Activated B cell treated with CpG ODN at 0.5 μM for 24 hours (primary cell): ENCODE data around the gene MANBA. TPM values are rescaled to one million over a fixed set of nuclear protein-coding genes. Genes with fewer than 3 reads are reported as not detected.
"Not testable (repeated sequence)": the region's sequence is repeated elsewhere in the genome, so short reads cannot be mapped to it uniquely, and the experiment has no call there.

Experiments used
- ATAC-seq: fragments of 200-7000 bp; cut with Tn5 transposase; one replicate; pipeline ENCODE4 v1.10.0; 2021; ENCODE audit warnings: low read depth, mild to moderate bottlenecking, moderate library complexity
- CTCF ChIA-PET: fragments of 350-600 bp; sonication (Branson Sonifier 250); formaldehyde crosslinking; loops from one replicate; lab custom pipeline; 2021; ENCODE audit warnings: antibody characterized with exemption; lab: Charles Lee
- POLR2A ChIA-PET: fragments of 350-600 bp; sonication (Branson Sonifier 250); formaldehyde crosslinking; loops from one replicate; lab custom pipeline; 2021; ENCODE audit warnings: antibody characterized with exemption; lab: Charles Lee
- DNase-seq: peaks from one replicate; pipeline ENCODE4 v3.0.0; 2022
- H3K27ac Mint-ChIP-seq: one replicate; pipeline ENCODE4 v1.8.0; 2020; ENCODE audit warnings: mixed read lengths
- H3K27me3 Mint-ChIP-seq: one replicate; pipeline ENCODE4 v1.8.0; 2021; ENCODE audit warnings: mixed read lengths
- H3K36me3 Mint-ChIP-seq: one replicate; pipeline ENCODE4 v1.8.0; 2021; ENCODE audit warnings: low read depth, mixed read lengths
- H3K4me1 Mint-ChIP-seq: one replicate; pipeline ENCODE4 v1.8.0; 2021; ENCODE audit warnings: mixed read lengths
- H3K4me3 Mint-ChIP-seq: one replicate; pipeline ENCODE4 v1.8.0; 2020; ENCODE audit warnings: mild to moderate bottlenecking, mixed read lengths
- H3K9me3 Mint-ChIP-seq: one replicate; pipeline ENCODE4 v1.8.0; 2020; ENCODE audit warnings: mixed read lengths
- intact Hi-C: fragments of 100-400 bp; cut with micrococcal nuclease; formaldehyde crosslinking; loops from one replicate; pipeline ENCODE4 v1.15.1; 2024
- total RNA-seq: library from RNA; stranded (reverse); gene quantifications from 2 replicates; pipeline ENCODE4 v1.2.3, GENCODE V29; 2022
- TF ChIP-seq, protein P1 (sequence below): fragments of 200-600 bp; IDR thresholded peaks from one replicate; pipeline ENCODE4 v1.8.0; 2022; ENCODE audit warnings: antibody characterized with exemption, mild to moderate bottlenecking

The MANBA gene
- total RNA-seq, 1 donor from 2014 or later, result 55.3 TPM

DNA sequence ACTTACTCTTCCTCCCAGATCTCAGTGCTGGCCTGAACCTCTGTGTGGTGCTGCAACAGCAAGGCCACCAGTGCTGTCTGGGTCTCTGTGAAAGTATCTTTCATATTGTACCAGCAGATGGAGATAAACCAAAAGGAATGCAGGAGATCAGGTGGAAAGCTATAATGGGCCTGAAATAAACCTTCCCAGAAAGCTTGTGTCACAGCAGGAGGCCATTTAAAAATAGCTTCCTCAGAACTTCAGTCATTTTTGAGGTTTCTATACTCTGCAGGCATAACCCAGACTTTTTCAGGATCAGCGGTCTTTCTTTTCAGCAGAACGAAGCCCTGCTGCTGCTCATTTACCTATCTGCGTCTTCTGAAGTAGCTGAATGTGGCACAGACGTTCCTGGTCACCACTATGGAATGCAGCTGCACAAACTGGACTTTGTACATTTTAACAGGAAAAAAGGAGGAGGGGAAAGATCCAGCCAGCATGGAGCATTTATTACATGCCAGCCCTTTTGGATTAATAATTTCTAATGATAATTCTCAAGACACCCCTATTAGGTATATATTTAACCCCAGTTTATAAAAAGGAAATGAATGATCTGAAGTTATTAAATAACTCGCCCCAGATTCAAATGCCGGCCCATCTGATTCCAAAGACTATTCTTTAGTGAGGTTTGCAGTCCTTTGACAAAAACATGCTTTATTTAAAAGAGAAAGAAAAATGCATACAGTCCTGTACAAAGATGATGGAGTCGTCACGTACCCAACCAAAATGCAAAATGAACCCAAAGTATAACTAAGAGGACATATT lies 139.9 kb downstream of the MANBA start:
- H3K36me3 Mint-ChIP-seq, result peaks cover 21% of the 10 kb centered on the region
- H3K27ac Mint-ChIP-seq, result peak overlapping the region; percentile 30
- ATAC-seq (no peak), DNase-seq (no peak)
- H3K9me3 Mint-ChIP-seq, result peaks cover 4% of the 10 kb centered on the region
- H3K27me3 Mint-ChIP-seq, result no peaks in the 10 kb centered on the region
- POLR2A ChIA-PET, result no interaction called here
- intact Hi-C loops, result loop anchor here (1.0 to 2.0 kb wide), 2 partner anchors 388 to 478 kb away; partner anchors contain the start of gene BDH2
- CTCF ChIA-PET, result interaction anchor here (1.0 to 1.9 kb wide), 3 partner anchors 387 to 471 kb away, joined by 3 to 10 read pairs (median 5); no protein-coding TSS in a partner anchor
- TF ChIP-seq, protein P1, sequence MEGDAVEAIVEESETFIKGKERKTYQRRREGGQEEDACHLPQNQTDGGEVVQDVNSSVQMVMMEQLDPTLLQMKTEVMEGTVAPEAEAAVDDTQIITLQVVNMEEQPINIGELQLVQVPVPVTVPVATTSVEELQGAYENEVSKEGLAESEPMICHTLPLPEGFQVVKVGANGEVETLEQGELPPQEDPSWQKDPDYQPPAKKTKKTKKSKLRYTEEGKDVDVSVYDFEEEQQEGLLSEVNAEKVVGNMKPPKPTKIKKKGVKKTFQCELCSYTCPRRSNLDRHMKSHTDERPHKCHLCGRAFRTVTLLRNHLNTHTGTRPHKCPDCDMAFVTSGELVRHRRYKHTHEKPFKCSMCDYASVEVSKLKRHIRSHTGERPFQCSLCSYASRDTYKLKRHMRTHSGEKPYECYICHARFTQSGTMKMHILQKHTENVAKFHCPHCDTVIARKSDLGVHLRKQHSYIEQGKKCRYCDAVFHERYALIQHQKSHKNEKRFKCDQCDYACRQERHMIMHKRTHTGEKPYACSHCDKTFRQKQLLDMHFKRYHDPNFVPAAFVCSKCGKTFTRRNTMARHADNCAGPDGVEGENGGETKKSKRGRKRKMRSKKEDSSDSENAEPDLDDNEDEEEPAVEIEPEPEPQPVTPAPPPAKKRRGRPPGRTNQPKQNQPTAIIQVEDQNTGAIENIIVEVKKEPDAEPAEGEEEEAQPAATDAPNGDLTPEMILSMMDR, result no peak
- H3K4me3 Mint-ChIP-seq, result no peak overlapping the region
- peaks cover 27% of the 10 kb centered on the region for H3K4me1 Mint-ChIP-seq

DNA sequence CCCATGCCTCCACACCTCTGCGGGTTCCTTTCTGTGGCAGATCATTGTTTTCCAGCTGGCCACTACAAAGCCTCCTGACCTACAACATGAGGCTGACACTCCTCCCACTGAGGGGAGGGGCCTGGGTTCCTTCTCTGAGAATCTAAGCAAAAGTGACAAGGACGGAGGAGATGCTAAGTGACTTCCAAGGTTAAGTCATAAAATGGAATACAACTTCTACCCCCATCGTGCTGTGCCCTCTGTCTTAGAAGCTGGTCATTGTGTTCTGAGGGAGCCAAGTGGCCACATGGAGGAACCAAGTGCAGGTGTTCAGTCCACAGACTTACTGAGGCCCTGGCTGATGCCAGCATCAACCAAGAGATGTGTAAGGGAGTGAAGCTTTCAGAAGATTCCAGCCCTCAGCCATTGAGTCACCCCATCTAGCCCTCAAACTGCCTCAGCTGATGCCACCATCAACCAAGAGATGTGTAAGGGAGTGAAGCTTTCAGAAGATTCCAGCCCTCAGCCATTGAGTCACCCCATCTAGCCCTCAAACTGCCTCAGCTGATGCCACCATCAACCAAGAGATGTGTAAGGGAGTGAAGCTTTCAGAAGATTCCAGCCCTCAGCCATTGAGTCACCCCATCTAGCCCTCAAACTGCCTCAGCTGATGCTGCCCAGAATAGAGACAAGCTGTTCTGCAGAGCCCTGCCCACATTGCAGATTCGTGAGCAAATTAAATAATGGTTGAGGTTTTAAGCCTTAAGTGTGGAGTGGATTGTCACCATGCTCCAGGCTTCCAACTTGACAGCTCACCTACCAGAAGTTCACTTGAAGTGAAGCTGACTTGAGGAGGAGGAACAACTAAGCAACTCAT lies 140.8 kb downstream of the MANBA start:
- Mint-ChIP-seq H3K36me3 (peaks cover 29% of the 10 kb centered on the region), H3K4me1 (peaks cover 24% of the 10 kb centered on the region), H3K27ac (peak overlapping the region; percentile 7)
- H3K9me3 Mint-ChIP-seq, DNase-seq, H3K27me3 Mint-ChIP-seq, H3K4me3 Mint-ChIP-seq: not testable (repeated sequence)
- peak; percentile 26 for ATAC-seq
- intact Hi-C loops, result loop anchor here (1.0 to 2.0 kb wide), 2 partner anchors 389 to 479 kb away; partner anchors contain the start of gene BDH2
- ChIA-PET POLR2A (interaction anchor here (0.6 kb wide), 2 partner anchors 60 to 1919 kb away, joined by 4 read pairs; no protein-coding TSS in a partner anchor), CTCF (interaction anchor here (1.0 to 1.9 kb wide), 4 partner anchors 387 to 472 kb away, joined by 3 to 10 read pairs (median 4); no protein-coding TSS in a partner anchor)

DNA sequence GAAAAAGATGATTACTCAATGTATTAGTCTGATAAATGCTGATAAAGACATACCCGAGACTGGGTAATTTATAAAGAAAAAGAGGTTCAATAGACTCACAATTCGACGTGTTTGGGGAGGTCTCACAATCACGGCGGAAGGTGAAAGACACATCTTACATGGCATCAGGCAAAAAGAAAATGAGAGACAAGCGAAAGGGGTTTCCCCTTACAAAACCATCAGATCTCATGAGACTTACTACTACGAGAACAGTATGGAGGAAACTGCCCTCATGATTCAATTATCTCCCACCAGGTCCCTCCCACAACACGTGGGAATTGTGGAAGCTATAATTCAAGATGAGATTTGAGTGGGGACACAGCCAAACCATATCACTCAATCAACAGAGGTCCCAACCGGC lies 141.7 kb downstream of the MANBA start:
- intact Hi-C loops, DNase-seq, H3K9me3 Mint-ChIP-seq, H3K4me3 Mint-ChIP-seq, H3K27me3 Mint-ChIP-seq: not testable (repeated sequence)
- ChIA-PET CTCF (interaction anchor here (1.1 kb wide), 1 partner anchor 392 kb away, joined by 3 read pairs; no protein-coding TSS in a partner anchor), POLR2A (interaction anchor here (0.7 to 1.2 kb wide), 4 partner anchors 55 to 457 kb away, joined by 3 read pairs; no protein-coding TSS in a partner anchor)
- H3K4me1 Mint-ChIP-seq, result peaks cover 24% of the 10 kb centered on the region
- H3K27ac Mint-ChIP-seq, result peak overlapping the region; percentile 44
- peaks cover 39% of the 10 kb centered on the region for H3K36me3 Mint-ChIP-seq
- ATAC-seq, result peak; percentile 55

DNA sequence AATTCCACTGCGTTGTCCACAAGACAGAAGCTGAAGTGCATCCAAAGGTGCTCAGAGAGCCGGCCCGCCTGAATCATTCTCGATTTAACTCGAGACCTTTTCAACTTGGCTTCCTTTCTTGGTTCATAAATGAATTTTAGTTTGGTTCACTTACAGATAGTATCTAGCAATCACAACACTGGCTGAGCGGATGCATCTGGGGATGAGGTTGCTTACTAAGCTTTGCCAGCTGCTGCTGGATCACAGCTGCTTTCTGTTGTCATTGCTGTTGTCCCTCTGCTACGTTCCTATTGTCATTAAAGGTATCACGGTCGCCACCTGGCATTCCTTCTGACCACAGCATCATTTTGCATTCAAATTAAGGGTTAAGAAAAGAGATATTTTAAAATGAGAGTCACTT lies 144.1 kb downstream of the MANBA start:
- no peak overlapping the region for H3K4me3 Mint-ChIP-seq
- no peak for DNase-seq
- ATAC-seq, result no peak
- POLR2A ChIA-PET, result interaction anchor here (0.9 kb wide), 1 partner anchor 163 kb away, joined by 3 read pairs; no protein-coding TSS in a partner anchor
- H3K27ac Mint-ChIP-seq, result peak overlapping the region; percentile 35
- intact Hi-C loops, result no loop called here
- TF ChIP-seq, protein P1, result no peak
- peaks cover 43% of the 10 kb centered on the region for H3K4me1 Mint-ChIP-seq
- H3K9me3 Mint-ChIP-seq, result peaks cover 4% of the 10 kb centered on the region
- H3K27me3 Mint-ChIP-seq, result no peaks in the 10 kb centered on the region
- CTCF ChIA-PET, result no interaction called here
- H3K36me3 Mint-ChIP-seq, result peaks cover 63% of the 10 kb centered on the region

DNA sequence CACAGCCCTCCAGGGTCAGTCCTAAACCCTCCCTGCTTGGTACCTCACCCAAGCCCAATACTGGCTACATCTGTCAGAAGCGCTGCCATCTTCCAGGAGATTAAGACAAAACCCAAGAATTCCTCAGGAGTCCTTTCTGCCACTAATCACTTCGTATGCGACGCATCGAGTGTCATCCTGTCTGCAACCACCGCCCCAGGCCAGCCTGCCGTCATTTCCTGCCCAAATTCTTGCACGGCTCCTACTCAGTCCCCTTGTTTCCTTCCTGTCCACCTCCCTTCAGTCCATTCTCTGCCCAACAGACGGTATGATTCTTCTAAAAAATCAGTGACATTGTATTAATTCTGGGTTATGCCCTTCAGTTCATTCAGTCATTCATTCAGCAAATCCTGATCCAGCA lies 146.0 kb downstream of the MANBA start:
- no peak for DNase-seq
- Mint-ChIP-seq H3K9me3 (peaks cover 4% of the 10 kb centered on the region), H3K4me3 (no peak overlapping the region), H3K27ac (no peak overlapping the region), H3K36me3 (peaks cover 81% of the 10 kb centered on the region), H3K4me1 (peaks cover 44% of the 10 kb centered on the region), H3K27me3 (no peaks in the 10 kb centered on the region)
- POLR2A ChIA-PET, result no interaction called here
- intact Hi-C loops, result no loop called here
- TF ChIP-seq, protein P1, result no peak
- ATAC-seq, result no peak
- CTCF ChIA-PET, result no interaction called here
